ENCODE results near the gene SLC30A5.
A peak's percentile ranks its signal among the peaks of the same experiment; 100 is the strongest.
"Not testable (repeated sequence)": the region's sequence is repeated elsewhere in the genome, so short reads cannot be mapped to it uniquely, and the experiment has no call there.

SLC30A5 gene

DNA sequence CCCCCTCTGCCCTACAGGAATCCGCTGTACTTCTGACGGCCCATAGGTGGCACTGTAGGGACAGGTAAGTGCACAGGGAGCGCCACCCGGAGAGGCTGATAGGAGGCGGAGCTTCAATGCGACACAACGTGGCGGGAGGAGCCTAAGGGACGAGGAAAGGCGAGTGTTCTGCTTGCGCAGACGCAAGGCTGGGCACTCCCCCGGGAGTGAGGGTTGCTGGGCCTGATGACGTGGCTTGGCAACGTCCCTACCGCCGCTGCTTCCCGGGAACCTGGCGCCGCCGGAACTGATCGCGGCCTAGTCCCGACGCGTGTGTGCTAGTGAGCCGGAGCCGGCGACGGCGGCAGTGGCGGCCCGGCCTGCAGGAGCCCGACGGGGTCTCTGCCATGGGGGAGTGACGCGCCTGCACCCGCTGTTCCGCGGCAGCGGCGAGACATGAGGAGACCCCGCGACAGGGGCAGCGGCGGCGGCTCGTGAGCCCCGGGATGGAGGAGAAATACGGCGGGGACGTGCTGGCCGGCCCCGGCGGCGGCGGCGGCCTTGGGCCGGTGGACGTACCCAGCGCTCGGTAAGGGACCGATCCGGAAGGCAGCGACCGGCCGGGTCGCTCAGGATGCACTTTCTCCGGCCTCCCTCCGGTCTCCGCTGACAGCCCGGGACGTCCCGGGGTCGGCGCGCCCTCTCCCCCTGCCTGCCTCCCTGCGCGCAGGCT lies at the start of gene SLC30A5:
TSS of gene SLC30A5 (plus strand) at position 244 of the 712 bp plus-strand sequence. CDS start at position 486, 242 bp downstream.
- DNase-seq = peak; percentile 99

DNA sequence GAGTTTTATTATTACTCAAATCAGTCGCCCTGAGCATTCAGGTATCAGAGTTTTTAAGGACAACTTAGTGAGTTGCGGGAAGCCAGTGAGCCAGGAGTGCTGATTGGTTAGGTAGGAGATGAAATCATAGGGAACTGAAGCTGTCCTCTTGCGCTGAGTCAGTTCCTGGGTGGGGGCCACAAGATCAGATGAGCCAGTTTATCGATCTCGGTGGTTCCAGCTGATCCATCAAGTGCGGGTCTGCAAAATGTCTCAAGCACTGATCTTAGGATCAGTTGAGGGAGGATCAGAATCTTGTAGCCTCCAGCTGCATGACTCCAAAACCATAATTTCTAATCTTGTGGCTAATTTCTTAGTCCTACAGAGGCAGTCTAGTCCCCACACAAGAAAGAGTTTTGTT lies 48.6 kb upstream of the SLC30A5 start:
- not testable (repeated sequence) for DNase-seq

DNA sequence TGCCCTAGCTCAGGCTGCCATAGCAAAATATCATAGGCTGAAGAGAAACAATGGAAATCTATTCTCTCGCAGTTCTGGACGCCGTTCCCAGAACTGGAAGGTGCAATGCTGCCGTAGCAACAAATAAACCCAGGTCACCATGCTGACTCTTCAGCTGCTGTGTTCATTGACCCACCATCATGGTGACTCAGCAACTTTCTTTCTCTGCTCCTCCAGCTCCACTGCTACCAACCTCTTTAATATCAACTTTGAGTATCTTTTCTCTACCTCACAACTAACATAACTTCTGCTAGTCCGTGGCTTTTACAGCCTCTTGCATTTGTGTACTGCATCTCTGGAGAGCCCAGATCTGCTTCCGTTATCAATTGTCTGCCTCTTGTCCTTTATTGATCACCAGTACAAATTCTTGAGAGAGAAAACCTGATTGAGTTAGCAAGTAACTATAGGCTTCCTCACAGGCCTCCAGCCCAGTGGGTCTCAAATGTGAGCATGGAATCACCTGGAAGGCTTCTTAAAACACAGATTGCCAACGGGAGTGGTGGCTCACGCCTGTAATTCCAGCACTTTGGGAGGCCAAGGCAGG lies 47.3 kb upstream of the SLC30A5 start:
- DNase-seq = no peak

DNA sequence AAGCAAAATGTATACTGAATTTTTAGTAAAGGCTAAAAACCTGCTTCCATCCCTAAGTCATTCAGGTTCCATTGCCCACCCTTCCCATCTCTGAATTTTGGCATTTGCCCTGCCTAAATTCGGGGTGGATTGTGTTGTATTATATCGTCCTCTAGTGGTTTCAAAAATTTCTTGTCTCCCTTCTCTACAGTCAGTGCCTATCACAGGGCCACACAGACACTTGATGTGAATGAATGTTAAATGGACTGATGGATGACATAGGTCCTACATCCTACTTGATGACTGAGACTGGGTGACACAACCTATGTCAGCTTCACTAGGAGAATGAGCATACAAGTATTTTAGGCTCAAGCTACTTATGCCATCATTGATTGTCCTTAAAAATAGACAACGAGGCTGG lies 45.6 kb upstream of the SLC30A5 start:
- DNase-seq = no peak

DNA sequence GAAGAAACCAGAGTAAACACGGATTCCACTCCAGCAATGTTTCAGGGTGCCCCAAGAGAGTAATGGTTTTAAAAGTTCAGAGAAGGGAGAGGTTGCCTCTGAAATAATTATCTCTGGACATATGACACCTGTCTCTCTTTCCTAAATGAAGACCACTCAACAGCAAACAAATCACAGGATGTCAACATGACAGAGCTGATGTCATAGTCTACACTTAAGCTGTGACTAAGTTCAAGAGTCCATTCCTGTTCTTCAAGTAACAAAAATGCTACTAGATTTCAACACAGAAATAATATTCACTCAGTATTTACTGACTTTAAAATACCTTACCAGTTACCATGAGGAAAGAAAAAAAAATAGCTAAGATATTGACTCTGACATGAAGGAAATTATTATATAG lies 44.7 kb upstream of the SLC30A5 start:
- DNase-seq = no peak

DNA sequence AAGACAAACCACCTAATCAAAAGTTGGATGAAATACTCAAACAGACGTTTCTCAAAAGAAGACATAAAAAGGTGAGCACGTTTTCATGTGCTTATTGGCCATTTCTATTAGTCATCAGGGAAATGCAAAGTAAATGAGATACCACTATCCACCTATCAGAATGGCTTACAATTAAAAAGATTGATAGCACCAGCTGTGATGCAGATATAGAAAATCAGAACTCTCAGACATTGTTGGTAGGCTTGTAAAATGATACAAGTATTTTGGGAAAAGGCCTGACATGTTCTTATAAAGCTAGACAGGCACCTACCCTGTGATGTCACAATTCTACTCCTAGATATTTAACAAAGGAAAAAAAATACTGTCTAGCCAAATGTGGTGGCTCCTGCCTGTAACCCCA lies 44.0 kb upstream of the SLC30A5 start:
- no peak for DNase-seq

DNA sequence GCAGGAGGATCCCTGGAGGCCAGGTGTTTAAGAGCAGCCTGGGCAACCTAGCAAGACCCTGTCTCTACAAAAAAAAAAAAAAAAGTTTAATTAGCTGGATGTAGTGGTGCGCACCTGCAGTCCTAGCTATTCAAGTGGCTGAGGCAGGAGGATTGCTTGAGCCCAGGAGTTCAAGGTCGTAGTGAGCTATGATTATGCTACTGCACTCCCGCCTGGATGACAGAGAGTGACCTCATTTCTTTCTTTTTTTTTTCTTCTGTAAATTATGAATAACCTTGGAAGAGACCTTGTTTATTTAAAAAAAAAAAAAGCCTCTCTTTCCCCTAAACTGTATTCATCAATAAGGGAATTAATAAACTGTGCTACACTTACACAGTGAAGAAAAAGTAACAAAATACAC lies 43.6 kb upstream of the SLC30A5 start:
- DNase-seq = no peak

DNA sequence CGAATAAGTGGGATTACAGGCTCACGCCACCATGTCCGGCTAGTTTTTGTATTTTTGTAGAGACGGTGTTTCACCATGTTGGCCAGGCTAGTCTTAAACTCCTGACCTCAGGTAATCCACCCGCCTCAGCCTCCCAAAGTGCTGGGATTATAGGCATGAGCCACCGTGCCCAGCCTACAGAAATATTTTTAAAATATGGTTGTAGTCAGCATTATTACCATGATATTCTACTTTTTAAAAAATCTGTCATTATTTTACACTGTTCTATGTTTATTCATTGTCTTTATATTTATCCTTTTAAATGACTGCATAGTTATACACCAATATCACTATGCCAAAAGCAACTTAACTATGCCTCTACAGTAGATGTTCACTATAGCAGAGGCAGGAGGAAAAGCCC lies 41.6 kb upstream of the SLC30A5 start:
- DNase-seq = no peak

DNA sequence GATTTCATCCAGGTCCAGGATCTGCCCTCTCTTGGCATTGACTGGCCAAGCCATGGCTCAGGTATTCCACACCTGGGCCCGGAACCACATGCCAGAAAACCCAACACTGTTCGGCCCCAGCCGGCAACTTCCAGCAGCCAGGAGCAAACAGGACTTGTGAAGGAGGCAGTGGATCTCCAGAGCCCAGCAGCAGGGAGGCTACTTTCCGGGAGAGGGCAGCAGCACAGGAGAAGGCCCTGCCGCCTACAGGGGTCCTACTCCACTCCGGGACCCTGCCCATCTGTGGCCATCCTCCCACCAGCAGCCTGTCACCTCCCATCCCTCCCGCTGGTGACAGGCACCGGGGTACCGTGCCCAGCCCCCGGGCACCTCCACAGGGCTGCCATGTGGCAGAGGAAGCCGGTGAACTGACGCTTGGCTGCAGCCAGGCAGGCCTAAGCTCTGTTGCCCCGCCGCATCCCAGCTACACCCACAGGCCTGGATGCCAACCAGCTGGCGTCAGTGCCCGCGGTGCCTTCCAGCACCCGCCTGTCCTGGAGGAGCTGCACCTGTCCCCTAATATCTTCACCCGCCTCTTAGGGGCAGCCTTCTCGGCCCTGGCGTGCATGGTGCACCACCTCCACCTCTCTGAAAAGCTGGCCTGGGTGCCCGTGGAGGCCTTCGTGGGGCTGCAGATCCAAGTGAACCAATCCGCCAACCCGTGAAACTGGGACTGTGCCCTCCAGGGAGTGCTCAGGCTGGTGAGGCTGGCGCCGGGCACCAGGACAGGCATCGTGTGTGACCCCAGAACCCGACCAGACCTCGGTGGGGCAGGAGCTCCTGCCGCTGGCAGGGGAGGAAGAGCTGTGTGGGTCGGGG lies 18.9 kb upstream of the SLC30A5 start:
- DNase-seq = no peak

DNA sequence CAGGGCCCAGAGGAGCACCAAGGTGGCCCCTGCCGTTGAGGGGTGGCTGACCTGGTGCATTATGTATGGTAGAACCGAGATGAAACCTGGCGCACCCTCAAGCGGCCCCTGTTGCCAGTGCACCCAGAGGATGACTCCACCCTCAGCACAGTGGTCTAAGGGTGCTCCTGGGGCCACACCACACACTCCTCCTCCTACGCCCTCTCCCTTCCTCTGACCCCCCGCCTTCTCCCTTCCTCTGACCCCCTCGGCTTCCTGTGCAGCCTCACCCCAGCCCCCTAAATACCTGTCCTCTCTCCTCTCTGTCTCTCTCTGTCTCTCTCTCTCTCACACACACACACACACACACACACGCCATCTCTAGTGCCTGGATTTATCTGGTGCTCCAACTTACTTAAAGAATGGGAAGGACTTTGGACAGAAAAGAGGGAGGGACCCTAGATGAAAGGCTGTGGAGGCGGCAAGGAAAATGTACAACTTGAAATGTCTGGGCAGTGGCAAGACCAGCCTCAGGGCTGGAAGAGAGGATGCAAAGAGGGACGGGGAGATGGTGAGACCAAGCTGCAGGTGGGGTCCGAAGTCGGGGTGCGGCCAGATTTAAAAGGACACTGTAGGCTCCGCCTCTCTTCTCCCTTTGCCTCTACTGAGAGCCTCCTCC lies 18.2 kb upstream of the SLC30A5 start:
- DNase-seq = no peak

DNA sequence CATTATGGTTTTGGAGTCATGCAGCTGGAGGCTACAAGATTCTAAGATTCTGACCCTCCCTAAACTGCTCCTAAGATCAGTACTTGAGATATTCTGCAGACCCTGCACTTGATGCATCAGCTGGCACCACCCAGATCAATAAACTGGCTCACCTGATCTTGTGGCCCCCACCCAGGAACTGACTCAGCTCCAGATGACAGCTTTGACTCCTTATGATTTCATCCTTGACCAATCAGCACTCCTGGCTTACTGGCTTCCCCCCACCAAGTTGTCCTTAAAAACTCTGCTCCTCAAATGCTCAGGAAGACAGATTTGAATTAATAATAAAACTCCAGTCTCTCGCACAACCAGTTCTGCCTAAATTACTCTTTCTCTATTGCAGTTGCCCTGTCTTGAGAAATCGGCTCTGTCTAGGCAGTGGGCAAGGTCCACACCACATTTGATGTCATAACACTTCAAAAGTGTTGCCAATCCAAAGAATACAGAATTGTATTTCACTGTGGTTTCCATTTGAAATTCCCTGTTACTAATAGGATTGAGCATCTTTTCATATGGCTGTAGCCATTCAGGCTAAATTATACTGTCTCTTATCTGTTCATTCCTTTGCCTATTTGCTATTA lies 14.8 kb upstream of the SLC30A5 start:
- no peak for DNase-seq

DNA sequence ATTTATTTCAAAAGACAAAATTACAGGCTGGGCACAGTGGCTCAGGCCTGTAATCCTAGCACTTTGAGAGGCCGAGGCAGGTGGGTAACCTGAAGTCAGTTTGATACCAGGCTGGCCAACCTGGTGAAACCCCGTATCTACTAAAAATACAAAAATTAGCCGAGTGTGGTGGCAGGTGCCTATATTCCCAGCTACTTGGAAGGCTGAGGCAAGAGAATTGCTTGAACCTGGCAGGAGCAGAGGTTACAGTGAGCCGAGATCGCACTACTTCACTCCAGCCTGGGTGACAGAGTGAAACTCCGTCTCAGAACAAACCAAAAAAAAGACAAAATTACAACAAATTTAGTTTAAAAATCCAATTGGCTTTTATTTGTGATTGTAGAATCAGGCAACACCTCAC lies 14.3 kb upstream of the SLC30A5 start:
- DNase-seq = no peak

DNA sequence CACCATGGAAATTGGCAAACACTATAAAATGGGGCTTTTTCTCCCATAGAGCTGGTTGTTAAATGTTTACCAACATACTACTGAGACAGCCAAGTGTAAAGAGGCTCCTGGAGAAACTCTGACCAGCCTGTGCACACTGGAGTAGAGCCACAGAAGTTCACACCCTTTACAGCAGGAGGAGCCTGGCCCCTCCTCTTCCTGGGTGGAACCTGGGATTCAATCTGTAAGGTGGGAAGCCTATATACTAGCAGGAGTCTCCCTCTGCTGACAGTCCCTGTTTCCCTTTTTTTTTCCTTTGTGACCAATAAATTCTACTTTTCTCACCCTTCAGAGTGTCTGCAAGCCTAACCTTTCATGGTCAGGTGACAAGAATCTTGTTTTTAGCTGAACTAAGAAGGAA lies 10.4 kb upstream of the SLC30A5 start:
- DNase-seq = no peak

DNA sequence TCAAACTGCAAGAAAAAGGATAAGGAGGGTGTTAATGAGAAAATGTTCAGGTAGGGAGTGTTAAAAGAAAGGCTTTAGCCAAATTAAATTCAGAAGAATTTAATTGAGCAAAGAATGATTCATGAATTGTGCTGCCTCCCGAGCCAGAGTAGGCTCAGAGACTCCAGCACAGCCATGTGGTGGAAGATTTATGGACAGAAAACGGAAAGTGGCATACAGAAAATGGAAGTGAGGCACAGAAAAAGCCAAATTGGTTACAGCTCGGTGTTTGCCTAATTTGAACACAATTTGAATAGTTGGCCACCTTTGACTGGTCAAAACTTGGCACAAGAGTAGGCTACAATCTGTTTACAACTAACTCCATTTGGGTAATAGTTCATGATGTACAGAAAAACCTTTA lies 9.6 kb upstream of the SLC30A5 start:
- DNase-seq = no peak

DNA sequence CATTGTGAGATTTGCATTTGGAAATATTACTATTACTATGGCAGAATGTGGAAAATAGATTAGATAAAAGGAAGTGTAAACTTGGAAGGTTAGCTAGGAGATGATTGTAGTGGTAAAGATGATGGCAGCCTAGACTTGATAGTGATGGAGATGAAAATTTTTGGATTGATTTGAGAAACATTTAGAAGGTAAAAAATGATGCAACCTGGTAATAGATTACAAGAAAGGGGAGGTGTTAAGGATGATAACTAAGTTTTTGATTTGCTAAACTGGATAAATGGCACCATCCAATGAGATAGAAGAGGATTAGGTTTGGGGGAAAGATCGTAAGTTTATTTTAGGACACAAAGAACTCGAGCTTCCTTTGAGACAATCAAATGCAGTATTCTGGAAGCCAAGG lies 8.9 kb upstream of the SLC30A5 start:
- no peak for DNase-seq

DNA sequence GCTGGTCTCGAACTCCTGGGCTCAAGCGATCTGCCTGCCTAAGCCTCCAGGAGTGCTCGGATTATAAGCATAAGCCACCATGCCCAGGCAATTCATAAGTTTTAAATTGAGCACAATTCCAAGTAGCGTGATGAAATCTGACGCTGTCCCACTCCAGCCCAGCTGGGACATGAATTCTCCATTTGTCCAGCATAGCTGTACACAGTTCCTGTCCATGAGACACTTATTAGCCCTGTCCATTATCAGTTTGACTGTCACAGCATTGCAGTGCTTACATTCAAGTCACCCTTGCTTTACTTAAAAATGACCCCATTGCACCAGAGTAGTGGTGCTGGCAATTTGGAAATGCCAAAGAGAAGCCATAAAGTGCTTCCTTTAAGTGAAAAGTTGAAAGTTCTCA lies 7.6 kb upstream of the SLC30A5 start:
- no peak for DNase-seq

DNA sequence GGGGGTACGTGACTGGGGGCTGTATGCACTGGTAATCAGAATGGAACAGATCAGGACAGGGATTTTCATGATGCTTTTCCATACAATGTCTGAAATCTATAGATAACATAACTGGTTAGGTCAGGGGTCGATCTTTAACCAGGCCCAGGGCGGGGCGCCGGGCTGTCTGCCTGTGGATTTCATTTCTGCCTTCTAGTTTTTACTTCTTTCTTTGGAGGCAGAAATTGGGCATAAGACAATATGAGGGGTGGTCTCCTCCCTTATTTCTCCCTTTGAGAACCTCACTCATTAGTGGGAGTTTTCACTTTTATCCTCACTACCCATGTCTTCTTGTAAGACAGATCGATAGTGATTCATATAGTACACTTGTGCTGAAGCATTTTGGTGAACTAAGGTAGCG lies 5.8 kb upstream of the SLC30A5 start:
- not testable (repeated sequence) for DNase-seq

DNA sequence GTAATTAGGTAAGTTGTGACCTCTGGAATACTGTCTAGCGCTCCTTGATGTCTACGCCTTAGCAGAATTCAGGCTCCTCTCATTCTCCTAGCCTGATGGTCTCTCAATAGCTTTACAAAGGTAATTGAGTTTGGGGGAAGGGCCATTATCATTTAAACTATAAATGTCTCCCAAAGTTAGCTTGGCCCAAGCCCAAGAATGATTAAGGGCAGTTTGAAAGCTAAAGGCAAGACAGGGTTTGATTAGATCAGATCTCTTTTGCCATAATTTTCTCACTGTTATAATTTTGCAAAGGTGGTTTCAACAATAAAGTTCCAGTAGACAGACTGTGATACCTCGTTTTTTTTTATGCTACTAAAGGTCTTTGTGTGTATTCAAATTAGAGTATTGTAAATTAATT lies 3.7 kb upstream of the SLC30A5 start:
- DNase-seq = no peak

DNA sequence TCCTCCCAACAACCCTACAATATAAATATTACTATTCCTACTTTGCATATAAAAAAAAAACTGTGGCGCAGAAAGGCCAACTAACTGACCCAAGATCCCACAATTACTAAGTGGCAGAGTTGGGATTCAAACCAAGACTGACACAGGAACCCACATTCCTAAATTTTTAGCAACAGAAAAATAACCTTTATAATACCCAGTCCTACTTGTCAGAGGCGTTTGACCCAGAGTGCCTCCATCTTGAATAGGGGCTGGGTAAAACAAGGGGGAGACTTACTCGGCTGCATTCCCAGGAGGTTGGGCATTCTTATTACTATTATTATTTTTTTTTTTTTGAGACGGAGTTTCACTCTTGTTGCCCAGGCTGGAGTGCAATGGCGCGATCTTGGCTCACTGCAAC lies 2.0 kb upstream of the SLC30A5 start:
- DNase-seq = no peak

DNA sequence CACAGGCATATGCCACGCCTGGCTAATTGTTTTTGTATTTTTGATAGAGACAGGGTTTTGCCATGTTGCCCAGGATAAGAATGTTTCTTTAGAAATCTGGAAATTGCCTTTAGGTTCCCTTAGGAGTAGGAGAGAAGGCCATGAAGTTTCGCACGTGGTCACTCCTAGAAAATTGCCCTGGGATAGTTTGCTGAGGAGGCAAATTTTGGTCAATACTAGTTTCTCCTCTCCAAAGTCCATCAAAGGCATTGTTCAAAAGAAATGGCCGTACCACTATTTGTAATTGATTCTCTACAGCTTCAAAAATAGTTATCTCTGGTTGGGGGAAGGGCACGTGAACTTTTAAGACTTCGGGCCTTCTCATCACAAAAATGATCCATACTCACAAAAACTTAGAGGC lies 845 bp upstream of the SLC30A5 start:
- DNase-seq = no peak

DNA sequence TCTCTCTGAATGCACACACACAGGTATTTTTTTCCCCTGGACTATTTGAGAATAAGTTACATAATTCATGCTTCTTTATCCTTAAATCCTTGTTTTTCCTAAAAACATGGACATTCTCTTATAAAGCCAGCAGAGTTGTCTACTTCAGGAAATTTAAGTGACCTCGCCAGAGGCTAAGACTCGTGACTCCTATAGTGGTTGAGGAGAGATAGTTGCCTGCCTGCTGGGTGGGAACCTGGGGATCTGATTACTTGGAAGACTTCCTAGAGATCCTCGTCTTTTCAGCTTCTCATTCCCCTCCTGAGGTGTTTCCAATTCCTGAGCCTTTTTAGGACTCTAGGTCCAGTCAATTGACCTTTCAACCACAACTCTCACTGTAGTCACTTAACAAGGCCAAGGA lies 5.5 kb downstream of the SLC30A5 start:
- DNase-seq = no peak

DNA sequence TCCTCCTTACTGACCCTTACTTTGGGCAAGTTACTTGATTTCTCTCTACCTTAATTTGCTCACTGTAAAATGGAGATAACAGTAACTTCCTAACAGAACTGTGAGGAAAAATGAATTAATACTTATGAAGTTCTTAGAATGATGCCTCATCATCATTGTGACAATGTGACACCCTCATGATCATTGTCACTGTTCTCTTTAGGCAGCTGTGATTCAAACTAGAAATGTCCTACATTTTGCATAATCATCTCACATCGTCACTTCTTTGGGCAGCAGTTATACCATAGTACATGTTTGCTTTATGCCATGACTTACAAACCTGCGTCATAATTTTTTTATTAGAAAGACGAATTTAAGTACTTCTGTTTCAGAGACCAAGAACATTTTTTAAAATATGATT lies 9.7 kb downstream of the SLC30A5 start:
- DNase-seq = no peak

Measured in activated naive CD4-positive, alpha-beta T cell treated with Interleukin-2 at 50 U/mL for 16 hours (primary cell).